ENCODE measurements around the gene COPA. TPM values are rescaled to one million over a fixed set of nuclear protein-coding genes. Genes with fewer than 3 reads are reported as not detected.
"Not testable (repeated sequence)": the region's sequence is repeated elsewhere in the genome, so short reads cannot be mapped to it uniquely, and the experiment has no call there.

Gene COPA
- total RNA-seq (2014; rRNA removed; shearing (Covaris generic)): 73.2 and 73.6 TPM in 2 replicates

DNA sequence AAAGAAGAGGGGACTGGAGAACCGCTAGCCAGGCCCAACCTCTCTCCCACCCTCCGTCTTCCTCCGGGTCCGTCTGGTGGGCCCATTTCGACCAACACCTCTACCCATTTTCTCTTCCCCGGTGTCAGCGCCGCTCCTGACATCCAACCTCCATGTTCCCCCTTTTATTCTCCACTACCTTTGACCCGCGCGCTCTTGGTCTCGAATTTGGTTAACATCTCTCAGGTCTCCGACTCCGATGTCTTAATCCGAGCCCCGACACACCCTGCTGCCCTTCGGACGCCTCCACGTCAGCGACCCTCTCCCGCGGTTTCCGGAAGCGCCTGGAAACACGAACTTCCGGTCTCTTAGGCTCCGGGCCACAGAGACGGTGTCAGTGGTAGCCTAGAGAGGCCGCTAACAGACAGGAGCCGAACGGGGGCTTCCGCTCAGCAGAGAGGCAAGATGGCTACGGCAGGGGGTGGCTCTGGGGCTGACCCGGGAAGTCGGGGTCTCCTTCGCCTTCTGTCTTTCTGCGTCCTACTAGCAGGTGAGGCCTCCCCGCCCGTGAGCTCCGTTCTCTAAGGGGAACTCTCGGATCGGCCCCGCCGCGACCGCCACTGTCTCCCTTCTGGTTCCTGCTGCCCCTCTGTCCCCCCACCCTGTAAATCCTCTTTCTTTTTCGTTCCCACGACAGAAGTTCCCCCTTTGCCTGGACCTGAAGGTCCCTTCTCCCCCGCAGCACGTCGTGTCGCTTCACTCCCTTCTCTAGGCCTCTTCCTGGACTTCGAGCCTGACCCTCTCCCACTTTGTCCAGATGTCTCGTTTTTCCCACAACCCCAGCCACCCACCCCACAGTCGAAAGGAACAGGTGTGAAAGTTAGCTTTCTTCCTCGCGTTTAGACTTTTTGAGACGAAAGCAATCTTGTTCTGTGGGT, at the start of gene COPA, which contains the start of gene NCSTN:
TSS of gene COPA (minus strand) at position 298 of the 917 bp plus-strand sequence. CDS start at position 218, 80 bp downstream.
TSS of gene NCSTN (plus strand) at position 431 of the 917 bp plus-strand sequence. CDS start at position 445, 14 bp downstream.
- peak; percentile 94 for DNase-seq (ENCODE audit: low spot score)
- in situ Hi-C loops (cut with HindIII; ENCODE audit: low sequenced_read_pairs): no loop called here

DNA sequence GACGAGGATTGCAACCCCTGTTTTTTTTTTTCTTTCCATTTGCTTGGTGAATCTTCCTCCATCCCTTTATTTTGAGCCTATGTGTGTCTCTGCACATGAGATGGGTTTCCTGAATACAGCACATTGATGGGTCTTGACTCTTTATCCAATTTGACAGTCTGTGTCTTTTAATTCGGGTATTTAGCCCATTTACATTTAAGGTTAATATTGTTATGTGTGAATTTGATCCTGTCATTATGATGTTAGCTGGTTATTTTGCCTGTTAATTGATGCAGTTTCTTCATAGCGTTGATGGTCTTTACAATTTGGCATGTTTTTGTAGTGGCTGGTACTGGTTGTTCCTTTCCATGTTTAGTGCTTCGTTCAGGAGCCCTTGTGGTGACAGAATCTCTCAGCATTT, 45.4 kb upstream of the COPA start:
- in situ Hi-C loops (cut with HindIII; ENCODE audit: low sequenced_read_pairs); DNase-seq (ENCODE audit: low spot score): not testable (repeated sequence)

DNA sequence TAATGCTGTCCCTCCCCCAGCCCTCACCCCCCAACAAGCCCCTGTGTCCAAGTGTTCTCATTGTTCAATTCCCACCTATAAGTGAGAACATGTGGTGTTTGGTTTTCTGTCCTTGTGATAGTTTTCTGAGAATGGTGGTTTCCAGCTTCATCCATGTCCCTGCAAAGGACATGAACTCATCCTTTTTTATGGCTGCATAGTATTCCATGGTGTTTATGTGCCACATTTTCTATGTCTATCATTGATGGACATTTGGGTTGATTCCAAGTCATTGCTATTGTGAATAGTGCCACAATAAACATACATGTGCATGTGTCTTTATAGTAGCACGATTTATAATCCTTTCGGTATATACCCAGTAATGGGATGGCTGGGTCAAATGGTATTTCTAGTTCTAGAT, 41.8 kb upstream of the COPA start:
- DNase-seq (ENCODE audit: low spot score); in situ Hi-C loops (cut with HindIII; ENCODE audit: low sequenced_read_pairs): not testable (repeated sequence)

DNA sequence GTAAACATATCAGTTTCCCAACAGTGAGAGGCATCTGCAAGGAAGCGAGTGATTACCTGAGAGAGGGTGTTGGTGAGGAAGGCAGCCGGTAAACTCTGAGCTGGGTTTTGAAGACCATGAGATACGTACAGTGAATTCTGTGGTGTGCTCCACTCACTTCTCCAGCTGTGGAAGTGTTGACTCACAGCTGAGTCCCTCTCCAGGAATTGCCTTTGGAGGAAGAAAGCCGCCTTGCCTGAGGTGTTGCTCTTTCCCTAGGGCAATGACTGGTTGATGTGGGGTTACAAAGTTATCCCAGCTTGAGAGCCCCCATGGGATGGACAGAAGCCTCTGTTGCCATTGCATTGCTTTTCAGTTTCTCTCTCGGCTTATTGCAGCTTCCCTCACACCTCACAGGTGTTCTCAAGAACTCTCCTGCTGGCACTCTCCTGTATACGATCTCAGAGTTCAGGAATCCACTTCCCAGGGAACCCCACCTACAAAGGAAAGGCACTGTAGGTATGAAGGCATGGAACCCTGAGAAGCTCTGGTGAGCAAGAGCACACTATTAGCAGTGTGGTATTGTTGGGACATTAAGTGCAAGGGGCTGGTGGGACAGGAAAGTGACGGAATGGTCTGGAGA, 34.6 kb upstream of the COPA start:
- no peak for DNase-seq (ENCODE audit: low spot score)
- in situ Hi-C loops (cut with HindIII; ENCODE audit: low sequenced_read_pairs): no loop called here

DNA sequence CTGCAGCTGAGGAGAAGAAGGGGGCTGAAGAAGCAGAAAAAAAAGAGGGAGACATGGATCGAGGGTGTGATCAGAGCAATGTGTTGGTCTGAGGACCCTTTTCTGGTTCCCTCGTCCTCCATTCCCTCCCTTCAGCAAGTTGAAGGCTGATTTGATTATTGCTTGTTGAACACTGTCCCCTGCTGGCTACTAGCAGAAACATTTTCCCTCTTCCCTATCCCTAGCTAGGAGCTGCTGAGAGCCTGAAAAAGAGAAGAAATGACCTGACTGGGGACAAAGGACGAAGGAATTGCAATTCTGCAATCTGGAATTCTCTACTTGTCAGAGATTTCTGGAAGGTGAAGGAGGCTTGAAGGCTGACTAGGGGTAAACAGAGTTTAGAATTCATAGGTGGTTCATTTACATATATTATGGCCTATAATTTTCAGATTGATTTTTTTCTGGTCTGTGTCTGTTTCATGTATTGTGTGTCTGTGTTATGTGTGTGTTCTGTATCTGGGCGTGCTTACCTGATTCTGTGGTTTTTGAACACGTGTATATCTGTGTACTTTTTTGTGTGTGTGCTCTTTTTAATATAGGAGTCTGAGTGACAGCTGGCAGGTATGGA, 33.6 kb upstream of the COPA start:
- in situ Hi-C loops (cut with HindIII; ENCODE audit: low sequenced_read_pairs): no loop called here
- peak; percentile 91 for DNase-seq (ENCODE audit: low spot score)

DNA sequence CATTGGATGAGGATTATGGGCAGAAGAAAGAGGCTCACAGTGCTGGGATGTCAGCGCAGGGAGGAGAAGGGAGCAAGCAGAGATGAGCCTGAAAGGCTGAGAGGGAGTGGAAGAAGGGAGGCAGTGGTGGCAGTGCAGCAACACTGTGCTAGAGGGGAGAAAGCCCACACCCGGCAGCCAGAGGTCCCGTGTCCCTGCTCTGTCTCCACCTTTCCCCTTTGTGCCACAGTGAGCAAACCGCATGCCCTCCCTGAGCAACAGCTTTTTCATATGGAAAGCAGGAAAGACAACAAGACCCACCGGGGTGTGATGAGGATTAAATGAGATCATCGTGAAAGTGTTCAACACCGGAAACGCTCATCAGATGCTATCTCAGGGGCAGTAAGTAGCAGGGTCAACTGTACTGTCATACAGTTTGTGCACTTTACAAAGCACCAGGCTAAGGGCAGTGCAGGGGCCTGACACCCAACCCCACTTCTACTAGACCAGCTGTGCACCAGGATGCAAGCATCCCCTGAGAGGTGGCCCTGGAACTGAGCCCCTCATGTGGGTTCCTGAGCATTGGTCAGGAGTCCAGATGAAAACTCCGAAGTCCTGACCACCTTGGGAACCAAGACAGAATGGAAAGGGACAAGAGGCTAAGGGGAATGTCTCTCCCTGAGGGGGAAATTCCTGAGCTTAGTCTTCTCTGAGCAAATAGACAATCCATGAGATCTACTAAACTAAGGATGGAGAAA, 32.9 kb upstream of the COPA start:
- in situ Hi-C loops (cut with HindIII; ENCODE audit: low sequenced_read_pairs): no loop called here
- peak; percentile 42 for DNase-seq (ENCODE audit: low spot score)

DNA sequence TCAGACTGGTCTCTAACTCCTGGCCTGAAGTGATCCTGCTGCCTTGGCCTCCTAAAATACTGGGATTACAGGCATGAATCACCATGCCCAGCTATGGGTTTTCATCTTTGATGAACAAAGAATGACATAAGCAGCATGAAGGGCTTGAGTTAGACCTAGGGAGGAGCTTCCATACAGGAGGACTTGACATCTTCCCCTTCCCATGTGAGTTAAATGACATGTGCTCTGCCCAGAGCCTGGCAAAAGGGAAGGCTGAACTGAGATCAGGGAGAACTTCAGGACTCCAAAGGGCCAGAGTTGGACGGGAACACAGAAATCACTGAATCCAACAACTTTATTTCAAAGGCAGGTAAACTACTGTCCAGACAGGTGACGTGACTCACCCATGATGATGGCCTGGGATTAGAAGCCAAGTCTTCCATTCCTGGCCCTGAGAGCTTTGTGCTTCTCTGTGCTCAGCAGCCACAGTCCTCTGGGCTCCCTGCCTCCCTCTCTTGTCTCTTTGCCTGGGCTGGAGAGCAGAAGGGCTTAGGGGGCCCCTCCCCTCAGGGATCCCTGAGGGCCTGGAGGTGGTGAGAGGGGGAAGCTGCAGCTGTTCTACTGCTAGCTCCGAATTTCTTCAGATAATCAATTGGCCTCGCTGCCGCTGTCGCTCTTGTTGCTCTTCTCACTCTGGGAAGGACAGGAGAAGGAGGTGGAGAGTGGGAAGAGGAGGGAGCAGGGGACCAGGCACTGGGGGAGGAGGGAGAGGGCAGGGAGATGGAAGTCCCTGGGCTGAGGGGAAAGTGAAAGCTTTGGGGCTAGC, 31.5 kb upstream of the COPA start:
- no peak for DNase-seq (ENCODE audit: low spot score)

DNA sequence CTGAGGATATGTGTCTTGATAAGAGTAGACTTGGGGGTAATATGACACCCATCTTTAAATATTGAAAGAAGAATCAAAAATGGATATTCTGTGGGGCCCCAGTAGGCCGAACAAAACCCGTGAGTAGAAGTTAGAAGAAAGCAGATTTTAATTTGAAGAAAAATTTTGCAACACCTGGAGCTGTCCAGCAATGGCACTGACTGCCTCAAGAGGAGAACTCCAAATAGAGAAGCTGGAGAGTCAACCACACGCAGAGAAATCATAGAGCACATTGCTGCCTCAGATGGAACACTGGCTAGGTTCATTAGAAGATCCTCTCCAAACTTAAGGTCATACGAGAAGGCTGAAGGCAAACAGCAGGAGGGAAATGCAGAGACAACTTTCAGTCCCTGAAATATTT, 30.6 kb upstream of the COPA start:
- no peak for DNase-seq (ENCODE audit: low spot score)
- in situ Hi-C loops (cut with HindIII; ENCODE audit: low sequenced_read_pairs): no loop called here

More for the DNA sequence above, 31.5 kb upstream of the COPA start:
- in situ Hi-C loops (cut with HindIII; ENCODE audit: low sequenced_read_pairs): no loop called here

DNA sequence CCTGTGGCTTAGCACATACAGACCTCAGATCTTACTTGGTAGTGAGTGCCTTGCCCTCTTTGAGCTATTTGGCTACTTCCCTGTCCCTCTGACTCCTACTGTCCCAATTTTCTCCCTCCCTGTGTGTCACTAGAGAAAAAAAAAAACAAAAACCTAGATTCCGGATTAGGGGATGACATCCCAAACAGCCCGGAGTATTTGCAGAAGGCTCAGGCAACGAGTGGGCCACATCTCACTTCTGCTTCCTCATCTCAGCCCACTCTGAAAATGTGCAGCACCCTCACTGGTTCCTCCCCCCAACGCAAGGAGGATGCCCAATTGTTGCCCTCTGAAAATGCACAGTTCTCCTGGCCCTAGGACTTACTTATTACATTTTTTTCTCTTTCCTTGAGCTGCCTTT, 28.7 kb upstream of the COPA start:
- in situ Hi-C loops (cut with HindIII; ENCODE audit: low sequenced_read_pairs): no loop called here

DNA sequence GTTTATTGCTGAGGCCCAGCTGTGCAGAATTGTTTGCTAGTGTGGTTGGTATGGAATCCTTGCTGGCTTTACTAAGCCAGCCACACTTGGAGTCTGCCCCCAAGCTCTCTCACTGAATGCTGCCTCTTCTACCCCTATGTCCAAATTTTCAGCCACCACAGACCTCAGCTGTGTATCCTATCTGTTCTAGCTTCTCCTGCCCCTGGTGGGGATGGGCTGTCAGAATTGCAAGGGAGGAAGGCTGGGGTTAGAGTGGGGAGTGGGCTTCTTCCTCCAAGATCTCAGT, 28.2 kb upstream of the COPA start:
- in situ Hi-C loops (cut with HindIII; ENCODE audit: low sequenced_read_pairs): no loop called here
- DNase-seq (ENCODE audit: low spot score): no peak

More for the DNA sequence above, 28.7 kb upstream of the COPA start:
- no peak for DNase-seq (ENCODE audit: low spot score)

DNA sequence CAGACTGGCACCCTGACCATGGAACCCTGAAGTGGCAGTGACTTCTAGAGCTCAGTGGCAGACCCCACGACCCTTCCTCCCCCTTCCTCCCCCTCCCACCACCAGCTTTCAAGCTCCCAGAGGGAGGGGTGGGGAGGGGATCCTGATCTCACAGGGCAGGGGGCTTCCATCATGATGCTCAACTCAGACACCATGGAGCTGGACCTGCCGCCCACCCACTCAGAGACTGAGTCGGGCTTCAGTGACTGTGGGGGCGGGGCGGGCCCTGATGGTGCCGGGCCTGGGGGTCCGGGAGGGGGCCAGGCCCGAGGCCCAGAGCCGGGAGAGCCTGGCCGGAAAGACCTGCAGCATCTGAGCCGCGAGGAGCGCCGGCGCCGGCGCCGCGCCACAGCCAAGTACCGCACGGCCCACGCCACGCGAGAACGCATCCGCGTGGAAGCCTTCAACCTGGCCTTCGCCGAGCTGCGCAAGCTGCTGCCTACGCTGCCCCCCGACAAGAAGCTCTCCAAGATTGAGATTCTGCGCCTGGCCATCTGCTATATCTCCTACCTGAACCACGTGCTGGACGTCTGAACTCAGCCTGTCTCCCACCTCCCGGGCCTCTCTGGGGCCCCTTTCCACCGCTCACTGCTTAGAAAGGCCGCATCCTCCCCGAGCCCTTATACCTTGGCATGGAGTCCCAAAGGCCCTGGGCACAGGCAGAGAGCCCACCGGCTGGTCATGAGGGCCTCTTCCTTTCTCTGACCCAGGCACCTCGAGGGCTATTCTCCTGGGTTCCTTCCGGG, 27.7 kb upstream of the COPA start:
- in situ Hi-C loops (cut with HindIII; ENCODE audit: low sequenced_read_pairs): no loop called here
- DNase-seq (ENCODE audit: low spot score): no peak

DNA sequence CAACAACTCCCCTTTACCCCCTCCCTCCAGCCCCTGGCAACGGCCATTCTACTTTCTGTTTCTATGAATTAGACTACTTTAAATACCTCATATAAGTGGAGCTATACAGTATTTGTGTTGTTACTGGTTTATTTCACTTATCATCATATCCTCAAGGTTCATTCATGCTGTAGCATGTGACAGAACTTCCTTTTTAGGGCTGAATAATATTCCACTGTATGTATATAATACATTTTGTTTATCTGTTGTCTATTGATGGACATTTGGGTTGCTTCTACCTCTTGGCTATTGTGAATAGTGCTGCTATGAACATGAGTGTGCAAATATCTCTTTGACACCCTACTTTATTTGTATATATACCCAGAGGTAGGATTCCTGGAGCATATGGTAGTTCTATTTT, 26.0 kb upstream of the COPA start:
- DNase-seq (ENCODE audit: low spot score): no peak
- in situ Hi-C loops (cut with HindIII; ENCODE audit: low sequenced_read_pairs): no loop called here

DNA sequence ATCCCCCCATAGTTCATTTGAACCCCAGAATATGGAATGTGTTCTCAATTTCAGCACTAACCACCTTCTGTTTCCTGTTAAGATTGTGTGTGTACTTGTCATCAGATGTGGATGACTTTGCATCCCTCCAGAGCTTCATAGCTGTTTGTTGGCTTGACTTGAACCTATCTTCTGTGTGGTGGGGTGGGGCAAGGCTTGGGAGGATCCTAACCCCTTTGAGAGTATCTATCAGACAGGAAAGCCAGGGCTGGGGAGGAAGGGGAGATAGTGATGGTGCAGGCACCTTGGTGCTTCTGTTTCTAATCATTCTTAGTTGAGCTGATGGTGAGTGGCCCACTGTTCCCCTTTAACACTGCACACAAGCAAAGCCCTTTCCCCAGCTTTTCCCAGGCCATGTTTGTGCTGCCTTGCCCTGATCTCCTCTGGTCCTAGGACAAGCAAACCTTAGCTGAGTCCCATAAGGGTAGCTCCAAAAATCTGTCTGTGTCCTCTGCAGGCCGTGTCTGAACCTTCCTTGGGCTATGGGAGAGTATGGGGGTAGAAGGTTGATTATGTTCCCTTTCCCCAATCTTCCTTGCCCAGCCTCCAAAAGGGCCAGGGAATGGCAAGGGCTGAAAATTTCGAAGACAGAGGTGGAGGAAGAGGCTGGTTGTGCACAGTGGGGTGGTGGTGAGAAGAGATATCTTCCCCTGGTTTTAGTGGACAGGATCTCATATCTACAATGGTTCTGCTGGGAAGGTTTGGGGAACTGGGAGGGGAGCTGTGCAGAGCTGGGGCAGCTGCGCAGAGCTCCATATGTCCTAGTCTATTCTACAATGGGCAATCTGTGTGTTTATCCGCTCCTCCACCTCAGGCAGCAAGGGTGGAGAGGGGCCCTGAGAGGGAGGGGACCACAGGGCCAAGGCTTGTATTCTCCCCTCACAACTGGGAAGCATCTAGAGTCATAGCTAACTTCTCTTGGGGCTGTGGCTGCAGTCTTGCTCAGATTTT, 25.2 kb upstream of the COPA start:
- in situ Hi-C loops (cut with HindIII; ENCODE audit: low sequenced_read_pairs): no loop called here
- no peak for DNase-seq (ENCODE audit: low spot score)

DNA sequence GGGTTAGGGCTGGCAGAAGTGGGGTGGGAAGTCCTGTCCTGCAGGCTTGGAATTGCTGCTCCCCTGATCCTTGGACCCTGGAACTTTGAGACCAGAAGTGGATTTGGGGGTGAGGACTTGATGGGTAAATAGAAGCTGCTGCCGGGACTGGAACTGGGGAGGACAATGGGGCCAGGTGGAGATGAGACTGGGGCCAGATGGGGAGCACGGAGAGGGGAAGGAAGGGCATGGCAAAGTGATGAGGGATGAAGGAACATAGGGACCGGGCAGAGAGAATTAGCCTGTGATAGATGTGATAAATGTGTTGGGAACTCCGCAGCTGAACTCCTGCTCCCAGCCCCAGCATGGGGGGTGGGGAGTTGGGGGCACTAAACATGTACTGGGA, 24.5 kb upstream of the COPA start:
- no peak for DNase-seq (ENCODE audit: low spot score)
- in situ Hi-C loops (cut with HindIII; ENCODE audit: low sequenced_read_pairs): no loop called here

DNA sequence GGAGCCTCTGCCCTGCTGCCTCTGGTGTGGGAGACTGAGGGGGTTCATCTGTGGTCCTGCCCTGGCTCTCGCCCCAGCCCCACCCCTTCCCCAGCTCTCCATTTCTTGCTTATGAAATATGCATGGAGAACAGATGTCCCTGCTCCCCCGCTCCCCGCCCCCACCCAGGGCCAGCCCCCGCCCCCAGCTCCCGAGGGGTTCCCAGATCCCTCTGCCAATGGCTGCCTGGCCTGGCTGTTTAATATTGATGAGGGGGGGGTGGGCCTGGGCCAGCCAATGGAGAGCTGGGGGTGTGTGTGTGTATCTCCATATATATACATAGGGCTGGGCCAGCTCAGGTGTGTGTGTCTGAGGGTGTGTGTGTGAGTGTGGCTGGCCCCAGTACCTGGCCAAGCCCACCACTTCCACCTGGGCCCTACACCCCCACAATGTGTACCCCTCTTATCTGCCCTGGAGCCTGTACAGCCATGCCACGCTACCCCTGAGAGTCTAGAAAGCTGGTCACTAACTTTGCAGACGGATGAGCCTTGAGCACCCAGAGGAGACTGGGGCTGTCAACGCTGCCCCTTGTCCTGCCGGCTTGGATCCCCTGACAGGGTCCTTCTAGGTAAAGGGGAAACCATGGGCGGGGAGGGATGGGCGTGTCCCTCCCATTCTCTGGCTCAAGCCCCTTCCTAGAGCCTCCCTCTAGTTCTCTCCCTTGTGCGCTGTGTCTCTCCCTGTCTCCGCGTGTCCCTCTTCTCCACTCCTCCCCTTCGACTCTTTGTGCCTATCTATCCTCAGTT, 23.9 kb upstream of the COPA start, which contains the start of gene NHLH1:
TSS of gene NHLH1 (plus strand) at position 341 of the 785 bp plus-strand sequence. CDS start 3,661 bp downstream, outside the sequence.
- DNase-seq (ENCODE audit: low spot score): no peak
- in situ Hi-C loops (cut with HindIII; ENCODE audit: low sequenced_read_pairs): no loop called here

DNA sequence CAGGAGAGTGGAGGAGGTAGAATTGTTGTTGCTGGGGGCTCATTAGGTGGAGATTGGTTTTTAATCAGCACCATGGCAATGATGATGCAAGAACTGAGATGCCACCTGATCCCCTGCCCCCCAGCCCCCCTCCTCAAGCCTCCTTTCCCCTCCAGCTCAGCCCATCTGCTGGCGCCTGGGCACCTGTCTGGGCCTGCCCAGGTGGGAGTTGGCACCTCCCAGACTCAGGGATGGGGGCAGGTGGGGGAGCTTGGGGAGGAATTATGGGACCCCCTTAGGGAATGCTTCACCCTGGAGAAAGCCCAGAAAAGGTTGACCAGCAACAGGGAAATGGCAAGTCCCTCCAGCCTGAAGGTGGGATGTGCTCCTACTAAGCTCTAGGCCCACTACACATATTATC, 22.3 kb upstream of the COPA start:
- no peak for DNase-seq (ENCODE audit: low spot score)
- in situ Hi-C loops (cut with HindIII; ENCODE audit: low sequenced_read_pairs): no loop called here

Measured in G401 (cell line).